ENCODE data around the gene SSR1.

GRCh38 chr6:7247828-7248227 is 65.2 kb downstream of the SSR1 start:
- TF ChIP-seq CTCF (conservative IDR thresholded peaks at IDR 0.05; ENCODE audit: low read depth in 2 of 2) = no peak
- TF ChIP-seq EZH2 (IDR thresholded peaks at IDR 0.05; ENCODE audit: low read depth, unreplicated experiment) = no peak
- TF ChIP-seq EZH2phosphoT487 (IDR thresholded peaks at IDR 0.05; ENCODE audit: unreplicated experiment) = no peak
- no peak for TF ChIP-seq CREB1 (CRISPR knock-in tag; IDR thresholded peaks at IDR 0.05; ENCODE audit: low read depth)
- TF ChIP-seq STAT1 (IDR thresholded peaks at IDR 0.05; ENCODE audit: unreplicated experiment) = no peak
- TF ChIP-seq JUNB (IDR thresholded peaks at IDR 0.05; ENCODE audit: unreplicated experiment) = no peak
- no peak for TF ChIP-seq REST (IDR thresholded peaks at IDR 0.05; ENCODE audit: unreplicated experiment)
- TF ChIP-seq ZNF462 (CRISPR knock-in tag; IDR thresholded peaks at IDR 0.05) = no peak
